HepG2 (cell line): ENCODE data around the gene ZBED3.

Source experiments
- KDM2A ChIP-seq: sonication (generic); formaldehyde crosslinking; IDR thresholded peaks from 2 replicates; pipeline ENCODE4 v1.4.0; 2020; ENCODE audit warnings: low read depth, missing genetic modification reagents, borderline replicate concordance
- TAF1 ChIP-seq: sonication (generic); formaldehyde crosslinking; IDR thresholded peaks from 2 replicates; pipeline ENCODE4 v1.4.0; 2020; ENCODE audit warnings: missing genetic modification reagents
- TRIM24 ChIP-seq: sonication (generic); formaldehyde crosslinking; IDR thresholded peaks from 2 replicates; pipeline ENCODE4 v1.8.0; 2022; ENCODE audit warnings: mild to moderate bottlenecking, missing genetic modification reagents
- ZNF256 ChIP-seq: sonication (generic); formaldehyde crosslinking; conservative IDR thresholded peaks from 2 replicates; pipeline ENCODE4 v1.4.0; 2020; ENCODE audit warnings: missing genetic modification reagents
- TF ChIP-seq, protein P1 (sequence below), 2 experiments: IDR thresholded peaks; 2 replicates each; pipeline ENCODE4 v1.6.1; 2011 to 2012; ENCODE audit warnings: low read length in 2 of 2, borderline replicate concordance in 1 of 2, low read depth in 1 of 2, mild to moderate bottlenecking in 1 of 2, moderate library complexity in 1 of 2
- TF ChIP-seq, protein P2 (sequence below): sonication (generic); formaldehyde crosslinking; IDR thresholded peaks from 2 replicates; pipeline ENCODE4 v1.8.0; 2022; ENCODE audit warnings: mild to moderate bottlenecking, missing genetic modification reagents
- TF ChIP-seq, protein P3 (sequence below): sonication (generic); formaldehyde crosslinking; IDR thresholded peaks from 2 replicates; pipeline ENCODE4 v1.4.0; 2020; ENCODE audit warnings: missing genetic modification reagents

DNA sequence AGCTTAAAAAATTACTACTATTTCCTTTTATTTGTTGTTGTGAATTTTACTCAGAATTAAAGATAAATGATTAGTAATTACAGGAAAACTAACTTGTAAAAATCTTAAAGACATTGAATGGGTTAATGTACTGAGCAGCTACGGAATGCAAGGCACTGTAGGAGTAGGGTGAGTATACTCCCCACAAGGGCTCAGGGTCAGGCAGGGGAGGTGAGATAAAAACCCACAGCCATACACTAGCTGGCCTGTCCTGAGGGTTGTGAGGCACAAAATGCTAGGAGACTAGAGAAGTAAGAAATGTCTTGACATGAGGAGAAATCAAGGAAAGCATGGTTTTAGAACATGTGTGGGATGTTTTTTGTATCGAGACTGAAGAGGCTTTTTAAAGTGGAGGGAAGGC, 13.4 kb downstream of the ZBED3 start:
- TF ChIP-seq TAF1 (no peak), TRIM24 (no peak), ZNF256 (no peak), KDM2A (no peak)
- TF ChIP-seq, protein P1, sequence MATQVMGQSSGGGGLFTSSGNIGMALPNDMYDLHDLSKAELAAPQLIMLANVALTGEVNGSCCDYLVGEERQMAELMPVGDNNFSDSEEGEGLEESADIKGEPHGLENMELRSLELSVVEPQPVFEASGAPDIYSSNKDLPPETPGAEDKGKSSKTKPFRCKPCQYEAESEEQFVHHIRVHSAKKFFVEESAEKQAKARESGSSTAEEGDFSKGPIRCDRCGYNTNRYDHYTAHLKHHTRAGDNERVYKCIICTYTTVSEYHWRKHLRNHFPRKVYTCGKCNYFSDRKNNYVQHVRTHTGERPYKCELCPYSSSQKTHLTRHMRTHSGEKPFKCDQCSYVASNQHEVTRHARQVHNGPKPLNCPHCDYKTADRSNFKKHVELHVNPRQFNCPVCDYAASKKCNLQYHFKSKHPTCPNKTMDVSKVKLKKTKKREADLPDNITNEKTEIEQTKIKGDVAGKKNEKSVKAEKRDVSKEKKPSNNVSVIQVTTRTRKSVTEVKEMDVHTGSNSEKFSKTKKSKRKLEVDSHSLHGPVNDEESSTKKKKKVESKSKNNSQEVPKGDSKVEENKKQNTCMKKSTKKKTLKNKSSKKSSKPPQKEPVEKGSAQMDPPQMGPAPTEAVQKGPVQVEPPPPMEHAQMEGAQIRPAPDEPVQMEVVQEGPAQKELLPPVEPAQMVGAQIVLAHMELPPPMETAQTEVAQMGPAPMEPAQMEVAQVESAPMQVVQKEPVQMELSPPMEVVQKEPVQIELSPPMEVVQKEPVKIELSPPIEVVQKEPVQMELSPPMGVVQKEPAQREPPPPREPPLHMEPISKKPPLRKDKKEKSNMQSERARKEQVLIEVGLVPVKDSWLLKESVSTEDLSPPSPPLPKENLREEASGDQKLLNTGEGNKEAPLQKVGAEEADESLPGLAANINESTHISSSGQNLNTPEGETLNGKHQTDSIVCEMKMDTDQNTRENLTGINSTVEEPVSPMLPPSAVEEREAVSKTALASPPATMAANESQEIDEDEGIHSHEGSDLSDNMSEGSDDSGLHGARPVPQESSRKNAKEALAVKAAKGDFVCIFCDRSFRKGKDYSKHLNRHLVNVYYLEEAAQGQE (IDR thresholded peaks at IDR 0.05; ENCODE audit: borderline replicate concordance in 1 of 2, low read depth in 1 of 2, low read length in 2 of 2): no peak
- TF ChIP-seq, protein P2, sequence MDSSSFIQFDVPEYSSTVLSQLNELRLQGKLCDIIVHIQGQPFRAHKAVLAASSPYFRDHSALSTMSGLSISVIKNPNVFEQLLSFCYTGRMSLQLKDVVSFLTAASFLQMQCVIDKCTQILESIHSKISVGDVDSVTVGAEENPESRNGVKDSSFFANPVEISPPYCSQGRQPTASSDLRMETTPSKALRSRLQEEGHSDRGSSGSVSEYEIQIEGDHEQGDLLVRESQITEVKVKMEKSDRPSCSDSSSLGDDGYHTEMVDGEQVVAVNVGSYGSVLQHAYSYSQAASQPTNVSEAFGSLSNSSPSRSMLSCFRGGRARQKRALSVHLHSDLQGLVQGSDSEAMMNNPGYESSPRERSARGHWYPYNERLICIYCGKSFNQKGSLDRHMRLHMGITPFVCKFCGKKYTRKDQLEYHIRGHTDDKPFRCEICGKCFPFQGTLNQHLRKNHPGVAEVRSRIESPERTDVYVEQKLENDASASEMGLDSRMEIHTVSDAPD: no peak
- TF ChIP-seq, protein P3, sequence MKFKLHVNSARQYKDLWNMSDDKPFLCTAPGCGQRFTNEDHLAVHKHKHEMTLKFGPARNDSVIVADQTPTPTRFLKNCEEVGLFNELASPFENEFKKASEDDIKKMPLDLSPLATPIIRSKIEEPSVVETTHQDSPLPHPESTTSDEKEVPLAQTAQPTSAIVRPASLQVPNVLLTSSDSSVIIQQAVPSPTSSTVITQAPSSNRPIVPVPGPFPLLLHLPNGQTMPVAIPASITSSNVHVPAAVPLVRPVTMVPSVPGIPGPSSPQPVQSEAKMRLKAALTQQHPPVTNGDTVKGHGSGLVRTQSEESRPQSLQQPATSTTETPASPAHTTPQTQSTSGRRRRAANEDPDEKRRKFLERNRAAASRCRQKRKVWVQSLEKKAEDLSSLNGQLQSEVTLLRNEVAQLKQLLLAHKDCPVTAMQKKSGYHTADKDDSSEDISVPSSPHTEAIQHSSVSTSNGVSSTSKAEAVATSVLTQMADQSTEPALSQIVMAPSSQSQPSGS (CRISPR knock-in tag): no peak
